GM21723 (cell line): Measurements from ENCODE around the gene COX5A.
A peak's percentile ranks its signal among the peaks of the same experiment; 100 is the strongest.
"Not testable (repeated sequence)": the region's sequence is repeated elsewhere in the genome, so short reads cannot be mapped to it uniquely, and the experiment has no call there.

Experiments used
- ATAC-seq: cut with Tn5 transposase; IDR thresholded peaks from one replicate; pipeline ENCODE4 v1.9.1; 2021; ENCODE audit warnings: mild to moderate bottlenecking, moderate library complexity; ENCODE audit not compliant: unreplicated experiment

The COX5A gene

DNA sequence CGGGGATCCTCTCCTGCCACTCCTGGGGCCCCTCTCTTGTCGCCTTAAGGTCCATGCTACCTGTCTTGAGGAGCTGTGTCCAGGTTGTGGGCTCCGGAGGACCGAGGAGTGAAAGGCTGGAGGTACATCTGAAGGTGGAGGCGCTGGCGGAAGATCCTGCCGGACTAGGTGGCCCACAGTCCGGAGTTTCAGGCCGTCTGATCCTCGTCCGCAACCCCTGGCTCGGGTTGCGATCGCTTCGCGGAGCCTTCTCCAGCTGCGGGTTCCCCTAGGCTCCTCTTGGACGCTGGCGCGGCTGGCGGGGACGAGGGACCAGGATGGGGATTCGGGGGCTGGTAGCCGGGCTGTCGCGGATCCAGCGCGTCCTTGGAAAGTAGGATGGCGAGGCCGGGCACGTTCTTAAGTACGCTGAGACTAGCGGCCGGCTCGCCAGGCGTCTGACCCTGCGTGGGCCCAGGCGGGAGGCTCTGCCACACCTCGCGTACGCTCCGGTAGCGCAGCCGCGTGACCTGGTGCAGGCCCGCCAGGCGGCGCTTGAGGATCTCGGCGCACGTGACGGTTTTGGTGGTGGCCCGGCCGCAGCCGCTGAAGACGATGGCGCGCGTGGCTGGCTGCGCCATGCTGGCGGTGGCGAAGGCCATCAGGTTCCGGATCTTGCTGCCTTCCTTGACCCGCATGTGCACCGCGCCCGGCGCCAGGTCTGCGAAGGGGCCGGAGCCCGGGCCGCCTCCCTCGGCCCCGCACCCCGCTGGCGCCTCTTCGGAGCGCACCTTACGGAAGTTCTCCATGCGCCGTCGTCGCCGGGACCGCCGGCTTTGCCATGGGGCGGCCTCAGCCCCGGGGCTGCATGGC lies 18.1 kb upstream of the COX5A start:
- ATAC-seq = peak; percentile 50

DNA sequence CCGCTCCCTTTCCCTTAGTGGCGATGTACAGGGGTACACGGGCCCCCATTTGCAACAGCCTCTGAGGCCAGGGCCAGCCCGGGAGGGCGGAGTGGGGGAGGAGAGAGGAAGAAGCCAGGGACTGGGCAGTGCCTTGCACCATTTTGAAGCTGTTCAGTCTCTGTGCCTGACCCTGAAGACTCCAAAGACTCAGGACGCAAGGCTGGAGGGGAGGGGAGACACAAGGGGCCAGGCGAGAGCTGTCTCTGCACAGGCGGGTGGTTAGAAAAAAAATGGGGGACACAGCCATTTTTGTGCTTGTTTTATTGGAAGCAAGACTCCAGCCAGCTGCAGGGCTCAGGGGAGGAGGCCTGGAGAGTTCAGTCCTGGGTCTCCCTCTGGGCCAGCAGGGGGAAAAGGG lies 17.1 kb upstream of the COX5A start:
- ATAC-seq = no peak

- ATAC-seq = no peak
Measured at GRCh38 chr15:74954515-74954914, 16.6 kb upstream of the COX5A start.

DNA sequence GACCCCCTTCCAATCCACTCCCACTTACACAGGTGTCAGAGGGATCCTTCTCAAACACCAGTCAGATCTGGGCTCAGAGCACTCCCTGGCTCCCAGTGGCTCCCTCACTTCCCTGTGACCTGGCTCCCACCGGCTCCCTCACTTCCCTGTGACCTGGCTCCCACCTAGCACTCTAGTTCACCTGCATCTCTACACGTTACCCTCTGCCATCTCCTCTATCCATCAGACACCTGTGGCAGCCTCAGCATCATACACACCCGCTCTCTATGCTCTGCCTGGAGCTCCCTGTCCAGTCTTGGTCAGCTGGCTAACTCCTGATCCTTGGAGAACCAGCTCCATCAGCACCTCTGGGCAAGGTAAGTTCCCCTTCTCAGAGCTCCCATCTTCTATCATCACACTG lies 13.1 kb upstream of the COX5A start:
- no peak for ATAC-seq

- ATAC-seq = no peak
Measured at GRCh38 chr15:74950078-74950908, 12.4 kb upstream of the COX5A start.

DNA sequence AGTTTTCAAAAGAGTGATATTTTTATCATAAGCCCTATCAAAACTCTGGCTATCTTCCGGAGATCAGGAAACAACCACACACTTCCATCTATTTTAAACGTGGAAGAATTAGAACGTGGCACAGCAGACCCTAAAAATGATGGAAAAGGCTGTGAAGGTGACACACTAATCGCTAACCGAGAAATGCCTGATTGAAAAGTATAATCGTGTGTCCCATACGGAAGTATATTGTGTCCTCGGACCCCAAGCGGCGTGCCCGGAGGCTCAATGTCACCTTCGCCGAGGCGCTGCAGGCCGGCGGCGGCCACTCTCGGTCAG lies 642 bp downstream of the COX5A start:
- ATAC-seq = no peak

- ATAC-seq = not testable (repeated sequence)
Measured at GRCh38 chr15:74935193-74935592, 2.7 kb downstream of the COX5A start.

- no peak for ATAC-seq
Measured at GRCh38 chr15:74933573-74933972, 4.3 kb downstream of the COX5A start.

DNA sequence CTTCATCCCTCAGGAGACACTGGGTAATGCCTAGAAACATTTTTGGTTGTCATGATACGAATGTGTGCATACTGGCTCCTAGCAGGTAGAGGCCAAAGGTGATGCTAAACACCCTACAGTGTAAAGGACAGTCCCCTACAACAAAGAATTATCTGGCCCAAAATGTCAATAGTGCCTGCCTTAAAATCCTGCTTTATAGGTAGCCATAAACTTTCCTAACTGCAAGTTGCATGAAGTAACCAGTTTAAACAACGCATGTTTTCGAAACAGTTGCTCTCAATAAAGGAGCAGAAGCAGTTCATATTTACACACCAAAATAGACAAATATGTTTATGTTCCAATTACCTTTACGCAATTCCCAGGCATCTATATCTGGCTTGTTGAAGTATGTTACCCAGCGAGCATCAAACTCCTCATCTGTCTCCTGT lies 9.1 kb downstream of the COX5A start:
- ATAC-seq = no peak

DNA sequence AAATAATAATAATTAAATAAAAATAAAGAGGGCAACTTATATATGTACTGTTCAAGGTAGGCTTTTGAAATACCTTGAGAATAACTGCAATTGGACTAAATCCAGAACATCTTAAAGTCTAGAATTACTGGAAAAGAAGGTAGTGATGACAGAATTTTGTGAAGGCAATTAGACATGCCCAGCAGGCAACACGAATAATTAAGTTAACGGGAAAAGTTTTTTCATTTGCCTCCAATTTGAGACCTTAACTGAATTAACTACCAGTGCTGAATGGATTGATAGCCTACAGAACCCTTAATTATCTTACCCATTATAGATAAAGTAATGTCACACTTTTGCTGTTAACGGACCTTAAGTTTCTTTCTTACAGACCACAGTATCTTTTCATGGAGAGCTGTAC lies 13.3 kb downstream of the COX5A start:
- no peak for ATAC-seq

DNA sequence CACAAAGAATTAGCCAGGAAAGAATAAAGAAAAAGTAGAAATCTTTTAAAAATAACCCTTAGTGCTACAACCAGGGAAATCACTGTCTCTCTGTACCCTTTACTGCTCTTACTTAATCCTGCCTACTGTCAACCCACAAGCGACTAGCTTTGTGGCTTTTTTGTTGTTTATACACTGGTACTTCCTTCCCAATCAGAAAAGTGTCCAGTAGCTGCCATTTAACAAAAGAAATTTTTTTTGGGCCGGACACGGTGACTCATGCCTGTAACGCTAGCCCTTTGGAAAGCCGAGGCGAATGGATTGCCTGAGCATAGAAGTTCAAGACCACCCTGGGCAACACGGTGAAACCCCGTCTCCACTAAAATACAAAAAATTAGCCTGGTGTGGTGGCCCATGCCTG lies 17.4 kb downstream of the COX5A start:
- no peak for ATAC-seq

GRCh38 chr15:74917676-74918075 lies 20.2 kb downstream of the COX5A start:
- ATAC-seq = no peak

GRCh38 chr15:74913799-74914198 lies 24.1 kb downstream of the COX5A start:
- ATAC-seq = not testable (repeated sequence)

GRCh38 chr15:74913041-74913440 lies 24.8 kb downstream of the COX5A start:
- ATAC-seq = no peak

DNA sequence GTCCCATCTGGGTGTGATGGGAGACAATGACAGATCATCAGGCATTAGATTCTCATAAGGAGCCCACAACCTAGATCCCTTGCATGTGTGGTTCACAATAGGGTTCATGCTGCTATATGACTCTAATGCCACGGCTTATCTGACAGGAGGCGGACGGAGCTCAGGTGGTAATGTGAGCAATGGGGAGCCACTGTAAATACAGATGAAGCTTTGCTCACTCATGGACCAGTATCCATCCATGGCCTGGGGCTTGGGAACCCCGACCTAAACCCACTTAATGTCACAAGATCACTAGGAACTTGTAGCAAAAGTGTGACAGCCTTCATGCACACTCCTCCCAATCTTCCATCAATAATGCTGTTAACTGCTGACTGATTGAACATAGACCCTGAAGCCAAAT lies 29.2 kb downstream of the COX5A start:
- no peak for ATAC-seq

- ATAC-seq = no peak
Measured at GRCh38 chr15:74907163-74907870, 30.6 kb downstream of the COX5A start.

- peak; percentile 79 for ATAC-seq
Measured at GRCh38 chr15:74906450-74907162, 31.3 kb downstream of the COX5A start, which contains the start of gene FAM219B. TSS of gene FAM219B (minus strand) at chr15:74906851. CDS start at chr15:74906800, 51 bp downstream.

DNA sequence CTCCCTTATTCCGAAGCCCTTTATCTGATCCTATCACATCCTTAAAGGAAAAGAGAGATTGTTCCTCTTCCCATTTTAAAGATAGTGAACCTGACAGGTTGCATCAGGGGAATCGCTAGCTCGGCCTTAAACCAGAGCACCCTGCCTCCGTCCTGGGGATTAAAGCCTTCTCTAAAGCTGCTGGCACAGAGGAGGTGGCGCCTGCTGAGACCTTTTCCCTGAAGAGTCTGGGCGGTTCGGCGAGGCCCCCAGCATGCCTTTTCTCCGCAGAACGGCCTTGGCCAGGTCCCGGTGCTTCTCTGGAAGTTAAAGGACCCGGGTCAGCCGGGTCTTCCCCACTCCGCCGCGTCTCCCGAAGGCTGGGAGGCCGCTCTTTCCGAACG lies 31.8 kb downstream of the COX5A start:
- ATAC-seq = peak; percentile 39

DNA sequence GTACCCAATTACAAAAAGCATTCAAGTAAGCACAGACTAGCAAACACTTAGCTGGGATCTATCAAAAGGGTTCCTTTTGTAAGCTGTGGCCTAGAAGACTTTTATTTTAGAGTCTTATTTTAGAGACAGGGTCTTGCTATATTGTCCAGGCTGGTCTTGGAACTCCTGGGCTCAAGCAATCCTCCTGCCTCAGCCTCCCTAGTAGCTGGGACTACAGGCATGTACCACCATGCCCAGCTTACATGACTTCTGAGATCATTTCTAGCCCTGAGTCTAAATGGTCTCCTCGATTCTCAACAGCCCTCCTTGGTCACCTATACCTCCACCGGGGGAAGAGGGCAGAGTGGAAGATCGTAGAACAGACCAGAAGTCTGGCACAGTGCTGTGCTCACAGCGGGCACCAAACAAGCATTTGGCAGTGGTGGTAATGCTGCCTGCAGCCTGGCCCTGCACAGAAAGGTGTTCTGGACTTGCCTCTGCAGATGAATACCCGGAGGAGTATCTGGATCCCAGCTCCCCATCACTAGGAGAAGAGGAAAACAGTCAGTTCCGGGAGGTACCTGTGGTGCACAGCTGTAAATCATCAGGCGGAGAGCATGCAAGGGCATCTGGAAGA lies 33.6 kb downstream of the COX5A start:
- ATAC-seq = no peak

DNA sequence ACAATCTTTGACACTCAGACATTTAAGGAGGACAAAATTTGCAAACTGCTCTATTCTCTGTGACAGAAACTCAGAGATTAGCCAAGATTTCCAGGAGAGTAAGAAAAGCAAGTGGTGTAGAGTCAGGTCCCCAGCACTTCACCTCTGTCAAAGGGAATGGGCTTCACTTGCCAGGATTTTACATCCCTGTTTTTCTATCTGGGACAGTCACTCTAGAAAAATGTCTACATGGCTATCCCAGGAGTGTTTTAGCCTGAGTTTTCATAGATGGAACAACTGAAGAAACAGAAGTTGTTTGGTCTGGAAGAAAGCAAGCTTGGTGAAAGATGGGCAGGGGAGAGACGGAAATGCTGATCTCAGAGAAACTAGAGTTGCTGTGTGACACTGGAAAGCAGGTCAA lies 34.2 kb downstream of the COX5A start:
- ATAC-seq = no peak
